HK-2 (cell line): ENCODE data around the gene NMT1.

Experiments
- DNase-seq: peaks from one replicate; pipeline ENCODE4 v3.0.0-alpha.2; 2018; ENCODE audit not compliant: unreplicated experiment

NMT1 gene

DNA sequence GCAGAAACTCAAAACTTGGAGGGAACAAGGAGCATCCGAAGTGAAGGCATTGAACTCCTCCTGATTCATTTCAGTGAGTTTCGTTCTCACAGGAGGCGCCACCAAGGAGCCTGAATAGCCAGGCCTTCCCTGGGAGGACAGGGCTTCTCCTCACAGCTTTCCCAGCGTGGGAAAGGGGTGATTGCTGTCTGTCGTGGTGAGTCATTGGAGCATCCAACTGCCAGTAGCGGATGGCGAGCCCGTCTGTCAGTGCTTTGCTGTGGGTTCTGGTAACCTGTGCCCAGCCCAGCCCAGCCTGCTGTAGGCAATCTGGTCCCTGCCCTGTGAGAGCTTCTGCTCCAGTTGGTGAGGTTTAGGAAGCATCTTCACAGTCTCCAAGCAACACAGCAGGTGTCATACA, 42.9 kb downstream of the NMT1 start:
- no peak for DNase-seq

DNA sequence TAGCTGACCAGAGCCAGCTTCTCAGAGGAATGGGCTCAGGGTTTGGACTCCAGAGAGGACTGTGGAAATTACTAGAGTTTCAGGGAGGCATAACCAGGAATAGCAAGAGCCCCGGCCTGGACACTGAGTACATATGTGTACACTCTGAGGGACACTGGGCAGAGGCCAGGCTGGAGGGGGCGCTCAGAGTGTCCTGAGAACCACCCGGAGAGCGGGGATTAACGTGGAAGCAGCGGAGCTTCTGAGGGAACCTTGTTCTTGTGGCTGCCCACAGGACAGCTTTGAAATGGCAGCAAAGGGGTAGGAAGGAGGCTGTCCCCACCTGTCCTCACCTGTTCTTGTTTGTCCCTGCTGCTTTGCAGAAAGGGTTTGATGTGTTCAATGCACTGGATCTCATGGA, 43.4 kb downstream of the NMT1 start:
- DNase-seq, result no peak

DNA sequence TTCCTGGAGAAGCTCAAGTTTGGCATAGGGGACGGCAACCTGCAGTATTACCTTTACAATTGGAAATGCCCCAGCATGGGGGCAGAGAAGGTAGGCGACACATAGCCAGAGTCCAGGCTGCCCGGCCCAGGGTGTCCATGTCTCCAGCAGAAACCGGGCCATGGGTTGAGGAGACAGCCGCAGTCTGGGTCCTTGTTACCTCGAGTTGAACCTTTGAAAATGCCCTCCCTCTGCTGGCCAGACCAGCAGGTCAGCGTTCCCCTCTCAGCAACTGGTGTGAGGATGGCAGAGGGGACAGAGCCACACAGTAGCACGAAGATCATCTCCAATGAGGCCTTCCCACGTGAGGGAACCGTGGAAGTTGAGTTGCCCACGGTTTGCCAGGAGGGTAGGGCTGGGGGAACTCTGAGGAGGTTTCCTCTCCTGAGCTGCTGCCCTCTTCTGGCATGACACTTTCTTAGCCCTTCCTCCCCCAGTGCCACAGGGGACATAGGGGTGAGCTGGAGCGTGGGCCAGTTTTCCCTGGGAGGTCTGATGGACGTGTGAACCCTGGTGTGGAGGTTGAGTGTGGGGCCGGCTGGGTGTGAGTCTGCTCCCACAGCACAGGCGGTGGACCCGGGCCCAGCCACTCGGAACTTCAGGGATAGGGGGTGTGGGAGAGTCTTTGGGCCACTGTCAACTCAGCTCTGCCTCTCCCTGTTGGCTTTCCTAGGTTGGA, 43.9 kb downstream of the NMT1 start:
- no peak for DNase-seq

DNA sequence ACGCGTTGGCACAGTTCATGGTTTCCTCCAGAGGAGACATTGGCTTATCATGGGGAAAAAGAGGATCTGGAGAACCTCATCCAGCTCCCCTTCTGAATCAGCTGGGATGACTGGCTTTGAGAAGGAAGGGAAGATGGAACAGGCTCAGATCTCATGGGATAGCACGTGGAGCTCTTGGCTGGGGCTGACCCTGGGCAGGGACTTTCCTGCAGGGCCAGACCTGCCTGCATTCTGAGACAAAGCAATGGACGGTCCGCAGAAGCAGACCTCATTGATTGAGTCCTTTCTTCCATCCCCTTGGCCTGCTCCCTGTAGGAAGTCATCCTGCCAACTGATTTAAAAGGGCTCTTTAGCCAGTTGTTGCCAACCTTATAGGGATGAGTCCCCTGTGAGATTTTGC, 45.0 kb downstream of the NMT1 start:
- DNase-seq, result no peak

DNA sequence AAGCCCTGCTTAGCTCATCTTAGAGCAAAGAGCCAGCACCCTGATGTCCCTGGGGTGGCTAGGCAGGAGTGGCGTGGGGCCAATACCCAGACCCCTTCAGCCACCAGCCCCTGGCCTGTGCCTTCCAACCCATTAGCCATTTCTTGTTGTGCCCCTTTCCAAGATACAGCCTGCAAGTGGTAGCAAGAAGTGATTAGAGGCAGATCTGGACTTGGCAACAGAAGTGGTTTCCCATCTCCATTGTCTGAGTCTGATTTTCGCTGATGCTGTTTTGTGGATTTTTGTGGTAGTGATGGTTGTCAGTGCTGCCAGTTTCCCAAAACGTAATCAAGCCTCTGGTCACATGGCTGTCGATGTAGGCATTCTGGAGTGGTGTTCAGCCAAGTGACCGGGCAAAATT, 45.5 kb downstream of the NMT1 start:
- DNase-seq, result no peak

DNA sequence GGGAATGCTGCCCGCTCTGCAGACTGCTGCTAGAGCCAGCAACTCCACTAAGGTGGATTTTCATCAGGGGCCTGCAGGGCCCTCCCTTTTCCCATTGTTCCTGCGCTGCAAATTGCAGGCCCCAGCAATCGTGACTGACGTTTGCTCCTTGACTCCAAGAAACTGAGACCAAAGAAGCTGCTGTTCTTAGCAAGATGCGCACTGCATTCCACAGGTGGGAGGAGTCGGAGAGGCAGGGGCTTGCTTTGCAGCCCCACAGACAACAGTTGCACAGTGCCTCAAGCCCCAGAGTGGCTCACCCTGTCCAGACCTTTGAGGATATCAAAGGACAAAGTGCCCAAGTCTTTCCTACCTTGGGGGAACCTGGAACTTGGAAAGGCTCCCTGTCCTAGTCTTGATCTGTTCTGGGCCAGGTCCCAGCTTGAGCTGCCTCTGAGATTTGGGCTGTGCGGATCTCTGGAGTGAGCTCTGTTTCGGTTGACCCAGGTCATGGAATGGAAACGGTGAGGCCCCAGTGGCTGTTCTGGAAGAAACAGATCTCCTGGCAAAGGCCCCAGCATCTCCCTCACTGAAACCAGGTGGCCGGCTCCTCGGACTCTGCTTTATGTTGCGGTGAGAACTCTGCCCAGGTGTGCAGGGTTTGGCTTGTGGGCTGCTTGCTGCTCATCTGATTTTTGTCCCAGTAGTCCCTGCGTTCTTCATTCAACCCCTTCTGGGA, 46.3 kb downstream of the NMT1 start:
- no peak for DNase-seq

DNA sequence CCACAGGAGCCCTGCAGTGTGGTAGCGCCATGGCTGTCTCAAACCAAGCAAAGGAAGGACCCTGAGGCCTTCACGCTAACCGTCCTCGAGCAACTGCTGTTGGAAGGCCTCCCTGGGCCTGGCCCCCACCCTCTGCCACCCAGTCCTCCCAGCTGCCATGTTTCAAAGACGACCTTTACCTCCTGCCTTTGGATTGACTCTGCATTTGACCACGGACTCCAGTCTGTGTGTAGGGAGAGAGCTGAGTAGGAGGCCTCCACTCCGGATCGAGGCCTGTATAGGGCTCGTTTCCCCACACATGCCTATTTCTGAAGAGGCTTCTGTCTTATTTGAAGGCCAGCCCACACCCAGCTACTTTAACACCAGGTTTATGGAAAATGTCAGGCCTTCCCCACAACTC, 46.9 kb downstream of the NMT1 start:
- no peak for DNase-seq

DNA sequence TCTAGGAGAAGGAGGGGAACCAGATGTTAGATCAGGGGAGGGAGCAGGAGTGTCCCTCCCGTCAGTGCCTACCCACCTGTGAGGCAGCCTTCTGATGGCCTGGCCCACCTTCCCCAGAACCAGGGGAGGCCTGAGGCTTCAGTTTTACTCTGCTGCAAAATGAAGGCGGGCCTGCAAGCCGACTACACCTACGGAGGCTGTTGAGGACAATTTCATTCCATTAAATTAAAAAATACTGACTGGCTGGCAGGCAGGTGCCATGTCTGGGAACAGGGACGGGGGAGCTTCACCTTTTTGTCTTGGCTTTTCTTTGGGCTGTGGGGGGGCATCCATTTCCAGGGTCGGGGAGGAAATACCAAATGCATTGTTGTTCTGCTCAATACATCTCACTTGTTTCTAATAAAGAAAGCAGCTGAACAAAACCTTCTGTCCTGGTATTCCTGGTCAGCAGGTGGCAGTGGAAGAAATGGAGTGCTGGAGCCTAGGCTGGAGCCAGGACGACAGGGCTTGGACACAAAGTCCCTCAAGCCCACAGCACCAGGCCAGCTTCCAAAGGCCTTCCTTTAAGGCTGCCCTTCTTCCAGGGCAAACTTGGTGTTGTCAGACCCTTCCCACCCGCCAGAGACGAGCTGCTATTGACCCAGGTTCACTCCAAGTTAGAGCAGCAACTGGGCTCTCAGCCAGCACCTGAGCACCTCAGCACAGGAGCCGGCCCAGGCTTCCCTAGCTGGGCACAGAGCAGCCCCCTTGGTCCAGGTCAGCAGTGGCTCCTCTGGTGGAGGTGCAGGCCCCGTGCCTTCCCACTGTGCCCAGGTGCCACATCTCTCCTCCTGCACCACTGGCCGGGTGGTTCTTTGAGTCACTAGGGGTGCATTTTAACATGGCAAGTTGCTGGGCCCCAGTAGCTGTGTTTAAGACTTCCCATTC, 47.7 kb downstream of the NMT1 start:
- DNase-seq, result no peak

DNA sequence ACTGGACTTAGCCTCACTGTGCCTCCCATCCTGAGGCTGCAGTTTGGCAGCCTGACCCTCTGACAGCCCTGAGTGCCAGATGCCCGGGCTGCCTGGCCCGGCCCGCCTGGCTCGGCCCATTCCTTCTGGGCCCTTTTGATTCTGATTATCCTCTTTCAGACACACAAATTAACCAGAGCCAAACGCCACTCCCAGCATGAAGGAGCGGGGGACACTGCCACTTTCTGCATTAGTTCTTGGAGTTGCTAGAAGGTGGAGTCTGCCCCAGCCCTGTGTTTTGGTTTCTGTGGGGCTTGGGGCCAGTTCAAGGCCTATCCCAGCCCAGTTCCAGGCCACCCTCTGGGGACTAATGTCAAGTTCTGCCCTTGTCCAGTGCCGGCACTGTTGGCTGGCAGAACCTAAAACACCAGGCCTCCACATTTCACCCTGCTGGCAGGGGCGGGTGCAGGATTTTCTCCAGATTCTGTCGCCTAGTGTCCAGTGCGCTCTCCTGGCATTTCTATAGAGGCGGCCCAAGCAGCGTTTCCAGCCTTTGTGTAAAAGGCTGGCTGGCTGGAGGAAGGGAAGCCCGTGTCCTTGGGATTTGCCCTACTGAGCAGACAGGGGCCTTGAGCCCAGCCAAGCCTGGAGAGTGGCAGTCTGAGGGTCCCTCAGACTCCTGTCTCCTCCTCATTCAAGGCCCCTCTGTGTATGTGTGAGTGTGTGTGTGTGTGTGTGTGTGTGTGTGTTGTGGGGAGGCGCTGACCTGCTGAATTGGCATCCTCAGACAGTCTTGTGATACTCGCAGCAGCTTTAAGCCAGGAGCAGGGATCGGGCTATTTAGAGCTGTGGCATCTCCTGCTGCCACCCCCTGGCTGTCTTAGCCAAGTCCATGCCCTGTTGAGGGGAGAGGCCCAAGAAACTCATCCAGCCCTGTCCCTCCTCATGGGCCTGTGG, 49.8 kb downstream of the NMT1 start:
- no peak for DNase-seq

DNA sequence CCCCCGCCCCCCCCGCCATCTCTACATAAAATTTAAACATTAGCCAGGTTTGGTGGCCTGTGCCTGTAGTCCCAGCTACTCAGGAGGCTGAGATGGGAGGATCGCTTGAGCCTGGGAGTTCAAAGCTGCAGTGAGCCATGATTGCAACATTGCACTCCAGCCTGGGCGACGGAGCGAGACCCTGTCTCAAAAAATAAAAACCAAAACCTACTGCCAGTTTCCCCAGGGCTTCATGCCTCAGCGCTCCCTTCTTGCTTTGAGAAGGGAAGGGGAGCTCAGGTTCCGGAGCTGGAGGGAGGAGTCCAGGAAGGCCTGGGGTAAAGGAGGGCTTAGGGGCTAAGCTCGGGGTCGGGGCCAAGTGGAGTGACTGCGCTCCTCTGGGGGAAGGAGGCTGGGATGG, 50.7 kb downstream of the NMT1 start:
- no peak for DNase-seq

DNA sequence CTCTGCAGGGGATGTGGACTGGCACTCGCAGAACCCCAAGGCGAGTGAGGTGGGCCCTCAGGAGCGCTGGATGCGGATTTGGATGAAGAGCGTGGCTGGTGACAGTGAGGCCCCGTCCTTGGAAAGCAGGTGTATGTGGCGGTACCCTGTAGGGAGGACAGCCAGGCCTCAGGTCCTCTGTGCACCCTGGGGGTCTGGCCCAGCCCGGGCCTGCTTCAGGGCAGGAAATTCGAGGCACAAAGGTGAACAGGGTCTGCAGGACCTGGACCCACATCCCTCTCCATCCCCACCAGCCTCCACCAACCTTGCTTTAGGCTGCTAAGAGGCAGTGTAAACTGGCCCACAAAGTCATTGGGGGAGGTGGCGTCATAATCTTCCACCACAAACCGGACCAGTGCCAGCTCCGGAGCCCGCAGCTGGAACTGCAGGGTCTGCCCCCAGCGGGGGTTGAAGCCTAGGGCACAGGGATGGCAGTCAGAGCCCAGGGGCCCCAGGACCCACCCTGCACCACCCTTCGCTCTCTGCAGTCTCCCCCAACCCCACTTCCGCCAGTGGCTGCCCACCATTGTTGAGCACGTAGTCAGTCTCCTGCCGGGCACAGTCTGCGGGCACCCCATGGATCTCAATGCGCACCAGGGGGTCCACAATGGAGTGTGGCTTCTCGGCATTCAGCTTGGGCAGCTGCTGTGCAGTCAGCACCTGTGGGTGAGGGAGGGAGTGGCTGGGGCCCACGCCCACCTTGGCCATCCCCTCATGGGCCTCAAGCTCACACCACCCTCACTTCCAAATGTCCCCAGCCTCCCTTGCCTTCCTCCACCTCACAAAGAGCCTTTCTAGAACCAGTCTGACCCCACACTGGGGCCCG, 51.7 kb downstream of the NMT1 start:
- no peak for DNase-seq

DNA sequence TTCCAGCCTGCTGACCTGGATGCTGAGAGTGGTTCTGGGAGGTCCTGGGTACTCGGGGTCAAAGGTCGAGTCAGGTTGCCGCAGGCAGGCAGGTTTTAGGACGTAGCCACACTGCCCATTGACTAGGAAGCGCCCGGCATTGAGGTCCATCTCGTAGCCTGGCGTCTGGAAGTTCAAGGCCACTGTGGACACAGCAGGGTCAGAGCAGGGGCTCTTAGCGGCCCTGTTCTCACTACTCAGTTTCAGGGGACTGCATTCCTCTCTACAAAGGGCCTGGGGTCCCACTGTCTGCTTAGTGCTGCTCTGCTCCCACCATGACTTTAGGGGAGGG, 52.3 kb downstream of the NMT1 start:
- DNase-seq, result no peak

DNA sequence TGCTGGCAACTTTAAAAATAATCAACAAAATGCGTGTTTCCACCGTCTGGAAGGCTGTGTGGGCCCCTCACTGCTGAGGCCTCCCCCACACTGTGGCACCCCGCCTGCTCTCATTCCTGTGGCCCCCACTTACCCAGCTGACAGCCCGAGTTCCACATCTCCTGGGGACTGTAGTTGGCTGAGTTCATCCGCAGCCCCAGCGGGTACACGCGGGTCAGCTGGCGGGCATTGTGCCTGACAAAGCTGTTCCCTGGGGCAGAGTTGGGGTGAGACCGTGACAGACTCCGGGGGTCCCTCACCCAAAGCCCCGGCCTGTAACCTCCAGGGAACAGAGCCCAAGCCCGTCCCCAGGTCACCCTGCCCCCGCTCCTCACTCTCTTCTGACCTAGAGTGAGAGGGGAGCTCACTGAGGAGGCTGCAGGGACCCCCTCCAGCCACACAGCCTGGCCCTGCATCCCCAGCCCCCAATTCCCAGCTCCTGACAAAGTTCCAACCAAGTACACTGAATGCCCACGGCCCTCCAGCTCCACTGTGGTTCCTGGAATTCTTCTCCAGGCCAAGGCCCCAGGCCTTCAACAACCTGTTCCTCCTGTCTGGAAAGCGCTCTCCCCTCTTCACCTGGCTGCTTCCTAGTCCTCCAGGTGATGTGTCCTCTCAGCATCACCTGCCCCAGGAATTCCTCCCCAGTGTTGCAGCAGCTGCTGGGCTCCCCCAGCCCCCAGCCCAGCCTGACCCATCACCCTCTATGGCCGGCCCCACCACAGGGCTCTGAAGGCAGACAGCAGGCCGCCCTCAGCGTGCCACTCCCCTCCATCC, 53.2 kb downstream of the NMT1 start:
- DNase-seq, result no peak

DNA sequence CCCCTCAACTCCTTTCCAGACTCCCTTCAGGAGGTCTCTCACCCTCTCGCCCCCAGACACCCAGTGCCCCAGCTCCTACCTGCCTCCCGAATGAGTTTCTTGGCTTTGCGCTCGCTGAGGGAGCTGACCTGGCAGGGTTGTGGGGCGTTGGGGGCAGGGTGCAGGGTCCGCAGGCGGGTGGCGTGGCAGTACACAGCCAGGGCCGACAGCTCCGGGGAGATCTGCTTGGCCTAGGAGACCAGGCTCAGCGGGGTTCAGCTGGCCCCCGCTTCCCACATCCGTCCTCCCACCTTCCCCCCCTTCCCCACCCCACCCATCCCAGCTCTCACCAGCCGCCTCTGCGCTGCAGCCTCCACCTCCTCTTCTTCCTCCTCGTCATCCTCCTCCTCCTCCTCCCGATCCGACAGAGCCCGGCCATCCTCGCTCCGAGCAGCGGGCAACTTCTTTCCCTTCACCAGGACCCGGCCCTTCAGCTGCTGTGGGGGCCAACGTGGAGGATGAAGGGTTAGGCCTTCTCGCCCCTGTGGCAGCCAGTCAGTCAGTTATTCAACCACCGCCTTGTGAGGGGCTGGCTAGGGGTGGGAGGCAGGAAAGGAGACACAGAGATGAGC, 54.0 kb downstream of the NMT1 start:
- no peak for DNase-seq

DNA sequence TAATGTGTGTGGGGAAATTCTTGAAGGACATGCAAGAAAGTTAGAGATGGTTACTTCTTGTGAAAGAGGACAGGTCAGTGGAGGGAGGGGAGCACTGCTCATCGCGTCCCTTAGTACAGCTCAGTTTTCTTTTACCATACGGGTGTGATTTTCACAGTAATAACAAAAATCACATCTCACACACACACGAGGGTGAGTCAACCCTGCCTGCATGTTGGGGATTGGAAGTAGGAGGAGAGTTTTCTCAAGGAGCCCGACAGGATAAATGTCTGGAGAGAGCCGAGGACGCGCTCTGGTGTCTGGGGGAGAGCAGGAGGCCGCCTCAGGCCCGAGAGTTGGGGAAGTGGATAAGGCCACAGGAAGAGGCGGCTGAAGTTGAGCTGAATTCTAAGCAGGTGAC, 54.8 kb downstream of the NMT1 start:
- no peak for DNase-seq

DNA sequence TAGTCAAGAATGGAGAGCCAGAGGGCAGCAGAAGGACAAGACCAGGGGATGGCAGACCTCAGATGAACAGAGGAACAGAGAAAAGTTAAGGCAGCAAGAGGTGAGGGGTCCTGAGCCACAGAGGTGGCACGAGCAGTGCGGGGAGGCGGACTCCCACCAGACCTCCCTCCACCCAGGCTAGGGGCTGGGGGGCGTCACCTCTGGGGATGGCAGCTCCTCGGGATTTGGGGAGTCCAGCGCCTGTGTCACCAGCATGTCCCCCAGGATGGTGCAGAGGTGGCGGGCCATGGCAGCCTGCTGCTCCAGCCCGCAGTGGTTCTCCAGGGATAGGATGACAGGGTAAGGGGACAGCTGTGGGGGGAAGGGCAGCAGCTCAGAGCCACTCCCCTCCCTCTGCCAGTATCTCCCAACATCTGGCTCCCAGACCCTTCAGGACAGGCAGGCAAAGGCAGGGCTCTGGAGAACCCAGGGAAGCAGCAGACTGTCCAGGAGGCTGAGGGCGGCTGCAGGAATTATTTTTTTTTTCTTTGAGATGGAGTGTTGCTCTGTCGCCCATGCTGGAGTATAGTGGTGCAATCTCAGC, 55.4 kb downstream of the NMT1 start:
- no peak for DNase-seq

DNA sequence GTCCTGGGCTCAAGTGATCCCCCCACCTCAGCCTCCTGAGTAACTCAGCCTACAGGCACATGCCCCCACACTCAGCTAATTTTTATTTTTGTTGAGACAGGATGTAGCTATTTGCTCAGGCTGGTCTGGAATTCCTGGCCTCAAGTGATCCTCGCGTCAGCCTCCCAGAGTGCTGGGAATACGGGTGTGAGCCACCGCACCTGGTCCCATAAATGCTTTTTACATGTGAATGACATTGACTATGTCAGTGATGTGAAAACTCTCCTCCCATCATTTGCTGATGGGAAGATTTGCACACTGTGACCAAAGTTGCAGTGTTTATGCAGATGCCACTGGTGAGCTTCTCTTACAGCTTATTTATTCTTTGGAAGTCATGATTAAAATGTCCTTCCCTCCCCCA, 56.2 kb downstream of the NMT1 start:
- no peak for DNase-seq

DNA sequence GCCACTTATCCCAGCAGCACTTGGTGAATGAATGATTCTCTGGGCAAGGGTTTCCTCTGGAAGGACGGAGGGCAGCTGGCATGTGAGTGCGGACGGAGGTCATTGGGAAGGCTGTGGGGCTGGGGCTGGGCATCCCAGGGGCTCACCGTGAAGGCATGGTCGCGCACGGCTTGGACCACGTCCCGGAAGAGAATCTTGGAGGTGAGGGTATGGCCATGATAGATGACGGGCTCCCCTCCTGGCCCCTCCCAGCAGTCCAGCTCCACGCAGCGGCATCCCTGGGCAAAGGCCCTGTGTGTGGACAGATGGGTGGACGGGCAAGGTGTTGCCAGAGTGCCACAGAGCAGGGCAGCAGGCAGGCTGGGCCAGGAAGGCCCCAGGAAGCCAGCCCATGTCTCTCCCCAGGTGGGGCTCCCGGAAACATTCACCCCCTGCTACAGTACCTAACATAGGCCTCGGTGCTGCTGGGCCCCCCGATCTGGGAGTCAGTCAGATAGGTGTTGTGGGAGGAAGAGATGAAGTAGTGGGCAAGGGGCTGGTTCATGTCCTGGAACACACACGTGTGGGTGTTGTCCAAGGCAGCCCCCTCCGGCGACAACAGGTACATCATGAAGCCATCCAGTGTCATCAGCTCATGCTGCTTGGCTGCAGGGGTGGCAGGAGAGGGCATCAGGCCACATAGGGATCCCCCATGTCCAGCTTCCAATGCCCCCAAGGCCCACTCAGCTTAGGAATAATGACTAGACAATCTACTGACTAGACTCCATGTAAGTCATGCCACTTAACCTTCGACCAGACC, 56.9 kb downstream of the NMT1 start:
- DNase-seq, result no peak
